ENCODE data around the gene SLC9B1.

Gene SLC9B1
- 0.31 to 3.6 reads per million in 2 donors for total RNA-seq

GRCh38 chr4:103019308-103020124, at the start of gene SLC9B1:
Gene SLC9B1, minus strand, starts transcription at chr4:103019705. Its CDS starts 27,994 bp downstream, at chr4:102991711.
- DNase-seq = peak; percentile 86 to 96 (median 90)

GRCh38 chr4:103067841-103068547, 48.5 kb upstream of the SLC9B1 start:
- no peak for DNase-seq

GRCh38 chr4:103060453-103061148, 41.1 kb upstream of the SLC9B1 start:
- no peak for DNase-seq

- no peak for DNase-seq
These were observed 34.5 kb upstream of the SLC9B1 start for GRCh38 chr4:103054030-103054429.

GRCh38 chr4:103052779-103053178, 33.3 kb upstream of the SLC9B1 start:
- DNase-seq = no peak

- no peak for DNase-seq
These were observed 32.6 kb upstream of the SLC9B1 start for GRCh38 chr4:103052145-103052544.

GRCh38 chr4:103050736-103051436, 31.4 kb upstream of the SLC9B1 start:
- no peak for DNase-seq

- DNase-seq = peak in 3 of 5 experiments; percentile 13 to 65 (median 27)
These were observed 27.1 kb upstream of the SLC9B1 start for GRCh38 chr4:103046416-103047290.

GRCh38 chr4:103044183-103044582, 24.7 kb upstream of the SLC9B1 start:
- DNase-seq = no peak

- DNase-seq = no peak
These were observed 16.7 kb upstream of the SLC9B1 start for GRCh38 chr4:103036169-103036568.

- DNase-seq = peak in 1 of 5 experiments; percentile 37
These were observed 13.1 kb upstream of the SLC9B1 start for GRCh38 chr4:103032574-103032973.

GRCh38 chr4:103030791-103031190, 11.3 kb upstream of the SLC9B1 start:
- no peak for DNase-seq

- no peak for DNase-seq
These were observed 9.8 kb upstream of the SLC9B1 start for GRCh38 chr4:103029300-103029699.

- DNase-seq = no peak
These were observed 7.4 kb upstream of the SLC9B1 start for GRCh38 chr4:103026868-103027267.

- DNase-seq = no peak
These were observed 5.5 kb upstream of the SLC9B1 start for GRCh38 chr4:103024996-103025395.

GRCh38 chr4:103021120-103021519, 1.6 kb upstream of the SLC9B1 start:
- no peak for DNase-seq

- DNase-seq = peak in 1 of 5 experiments; percentile 20
These were observed 856 bp downstream of the SLC9B1 start for GRCh38 chr4:103018391-103019307.

- no peak for DNase-seq
These were observed 7.0 kb downstream of the SLC9B1 start for GRCh38 chr4:103012551-103012950.

GRCh38 chr4:103012060-103012459, 7.4 kb downstream of the SLC9B1 start:
- no peak for DNase-seq

- no peak for DNase-seq
These were observed 8.0 kb downstream of the SLC9B1 start for GRCh38 chr4:103011378-103012025.
